Progenitor cell of endocrine pancreas (in vitro differentiated cells): ENCODE data around the gene MEIKIN. TPM values are rescaled to one million over a fixed set of nuclear protein-coding genes. Genes with fewer than 3 reads are reported as not detected.

Experiments used
- DNase-seq: peaks from one replicate; pipeline ENCODE4 v3.0.0; 2021; ENCODE audit warnings: low spot score; ENCODE audit not compliant: unreplicated experiment
- H3K27ac Mint-ChIP-seq: 2 replicates; pipeline ENCODE4 v1.8.0; 2021; ENCODE audit warnings: mild to moderate bottlenecking, moderate library complexity, mixed read lengths
- H3K27me3 Mint-ChIP-seq: 2 replicates; pipeline ENCODE4 v1.8.0; 2021; ENCODE audit warnings: mixed read lengths
- H3K36me3 Mint-ChIP-seq: 2 replicates; pipeline ENCODE4 v1.8.0; 2022; ENCODE audit warnings: mixed read lengths; ENCODE audit not compliant: insufficient read depth
- H3K4me1 Mint-ChIP-seq: 2 replicates; pipeline ENCODE4 v1.8.0; 2021; ENCODE audit warnings: low read depth, mixed read lengths
- H3K4me3 Mint-ChIP-seq: 2 replicates; pipeline ENCODE4 v1.8.0; 2021; ENCODE audit warnings: low read depth, mild to moderate bottlenecking, moderate library complexity, mixed read lengths
- H3K9me3 Mint-ChIP-seq: 2 replicates; pipeline ENCODE4 v1.8.0; 2021; ENCODE audit warnings: low read depth, mixed read lengths
- CTCF ChIP-seq: fragments of 200-600 bp; sonication (generic); IDR thresholded peaks from one replicate; pipeline ENCODE4 v1.5.0; 2021; ENCODE audit warnings: antibody characterized with exemption, mild to moderate bottlenecking; ENCODE audit not compliant: unreplicated experiment
- total RNA-seq: library from RNA; stranded (reverse); gene quantifications from 2 replicates; pipeline ENCODE4 v1.2.1, GENCODE V29; 2021

Gene MEIKIN
- total RNA-seq, 1 donor from 2014 or later: not detected

GRCh38 chr5:131959136-131959535 is 13.7 kb upstream of the MEIKIN start:
- H3K4me1 Mint-ChIP-seq: peaks cover 2% of the 10 kb centered on the region
- no peak overlapping the region for H3K27ac Mint-ChIP-seq

GRCh38 chr5:131957721-131958441 is 12.4 kb upstream of the MEIKIN start:
- Mint-ChIP-seq H3K9me3 (no peaks in the 10 kb centered on the region), H3K27ac (no peak overlapping the region), H3K27me3 (no peaks in the 10 kb centered on the region), H3K36me3 (no peaks in the 10 kb centered on the region), H3K4me1 (peaks cover 2% of the 10 kb centered on the region), H3K4me3 (no peak overlapping the region)
- TF ChIP-seq CTCF: no peak
- DNase-seq: no peak

More at GRCh38 chr5:131959136-131959535, 13.7 kb upstream of the MEIKIN start:
- Mint-ChIP-seq H3K27me3 (no peaks in the 10 kb centered on the region), H3K36me3 (no peaks in the 10 kb centered on the region), H3K4me3 (no peak overlapping the region), H3K9me3 (no peaks in the 10 kb centered on the region)
- no peak for DNase-seq
- TF ChIP-seq CTCF: no peak

GRCh38 chr5:131953969-131954368 is 8.5 kb upstream of the MEIKIN start:
- Mint-ChIP-seq H3K27ac (no peak overlapping the region), H3K27me3 (no peaks in the 10 kb centered on the region), H3K36me3 (no peaks in the 10 kb centered on the region), H3K4me1 (peaks cover 2% of the 10 kb centered on the region), H3K4me3 (no peak overlapping the region), H3K9me3 (no peaks in the 10 kb centered on the region)
- no peak for TF ChIP-seq CTCF
- DNase-seq: no peak

- TF ChIP-seq CTCF: no peak
- peaks cover 4% of the 10 kb centered on the region for H3K4me1 Mint-ChIP-seq
- H3K36me3 Mint-ChIP-seq: no peaks in the 10 kb centered on the region
- H3K9me3 Mint-ChIP-seq: no peaks in the 10 kb centered on the region
- no peak overlapping the region for H3K4me3 Mint-ChIP-seq
- H3K27me3 Mint-ChIP-seq: no peaks in the 10 kb centered on the region
- DNase-seq: no peak
- no peak overlapping the region for H3K27ac Mint-ChIP-seq
Measured at GRCh38 chr5:131952301-131952857, 6.9 kb upstream of the MEIKIN start.

GRCh38 chr5:131950706-131951105 is 5.2 kb upstream of the MEIKIN start:
- TF ChIP-seq CTCF: no peak
- DNase-seq: no peak
- H3K27ac Mint-ChIP-seq: no peak overlapping the region
- no peaks in the 10 kb centered on the region for H3K9me3 Mint-ChIP-seq
- no peaks in the 10 kb centered on the region for H3K36me3 Mint-ChIP-seq
- H3K4me3 Mint-ChIP-seq: no peak overlapping the region
- H3K4me1 Mint-ChIP-seq: peaks cover 4% of the 10 kb centered on the region
- no peaks in the 10 kb centered on the region for H3K27me3 Mint-ChIP-seq
